Measurements from ENCODE around the gene ASTN2. TPM values are rescaled to one million over a fixed set of nuclear protein-coding genes. Genes with fewer than 3 reads are reported as not detected.
A peak's percentile ranks its signal among the peaks of the same experiment; 100 is the strongest.

Gene ASTN2
- total and polyA plus RNA-seq, 9 of the 15 experiments (the other 6 are each of a cell fraction or from before 2014, with no cell fraction given), result 0.56 to 3.5 (median 1.9) TPM

DNA sequence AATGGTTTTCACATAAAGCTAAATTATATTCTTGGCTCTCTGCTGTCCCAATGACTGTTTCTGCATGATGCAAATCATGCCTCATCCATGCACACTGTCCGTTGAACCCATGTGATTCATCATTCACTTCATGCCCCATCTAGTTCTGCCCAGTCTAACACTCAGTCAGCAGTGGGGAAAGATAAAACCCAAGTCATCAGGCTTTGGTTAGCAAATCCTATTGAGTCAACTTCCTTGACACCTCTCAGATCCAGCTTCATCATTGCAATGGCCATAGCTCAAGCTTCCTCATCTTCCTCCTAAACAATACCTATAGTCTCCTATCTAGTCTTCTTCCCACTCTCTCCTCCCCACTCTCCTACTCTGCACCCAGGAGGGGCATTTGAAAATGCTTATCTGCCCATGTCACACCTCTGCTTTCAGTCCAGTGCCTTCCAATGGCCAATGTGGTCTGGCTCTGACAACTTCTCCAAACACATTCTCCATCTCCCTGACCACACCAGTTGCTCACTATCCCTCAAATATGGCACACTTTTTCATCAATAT is 993.8 kb downstream of the ASTN2 start (continued):
- TF ChIP-seq, protein P1, sequence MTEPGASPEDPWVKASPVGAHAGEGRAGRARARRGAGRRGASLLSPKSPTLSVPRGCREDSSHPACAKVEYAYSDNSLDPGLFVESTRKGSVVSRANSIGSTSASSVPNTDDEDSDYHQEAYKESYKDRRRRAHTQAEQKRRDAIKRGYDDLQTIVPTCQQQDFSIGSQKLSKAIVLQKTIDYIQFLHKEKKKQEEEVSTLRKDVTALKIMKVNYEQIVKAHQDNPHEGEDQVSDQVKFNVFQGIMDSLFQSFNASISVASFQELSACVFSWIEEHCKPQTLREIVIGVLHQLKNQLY (CRISPR knock-in tag; conservative IDR thresholded peaks at IDR 0.05), result no peak
- no peak for TF ChIP-seq HMG20A (CRISPR knock-in tag; conservative IDR thresholded peaks at IDR 0.05)
- TF ChIP-seq ZNF778 (CRISPR knock-in tag; IDR thresholded peaks at IDR 0.05), result no peak
- no peak for TF ChIP-seq SMARCA5 (IDR thresholded peaks at IDR 0.05)
- TF ChIP-seq ZNF124 (CRISPR knock-in tag; IDR thresholded peaks at IDR 0.05), result no peak
- no peak for TF ChIP-seq ZBTB49 (CRISPR knock-in tag; IDR thresholded peaks at IDR 0.05; ENCODE audit: borderline replicate concordance)
- TF ChIP-seq ZNF197 (CRISPR knock-in tag; IDR thresholded peaks at IDR 0.05; ENCODE audit: low read depth), result peak; percentile 60; the same call in 1 of the 2 replicates
- peak; percentile 81 for TF ChIP-seq FOSL1 (tag; conservative IDR thresholded peaks at IDR 0.05)
- no peak for TF ChIP-seq SNAPC5 (CRISPR knock-in tag; IDR thresholded peaks at IDR 0.05)
- TF ChIP-seq STAG1 (CRISPR knock-in tag; IDR thresholded peaks at IDR 0.05; ENCODE audit: borderline replicate concordance), result no peak
- no peak for TF ChIP-seq RBM14 (IDR thresholded peaks at IDR 0.05; ENCODE audit: borderline replicate concordance, insufficient read depth, low read depth, low read length)
- no peak for TF ChIP-seq ZNF431 (CRISPR knock-in tag; IDR thresholded peaks at IDR 0.05)
- 0 out of 2 replicates have a peak, but pooled peaks have one; percentile 59 for TF ChIP-seq GATAD2A (IDR thresholded peaks at IDR 0.05)
- no peak for TF ChIP-seq NCOA2 (IDR thresholded peaks at IDR 0.05; ENCODE audit: partially characterized antibody in 2 of 2)
- TF ChIP-seq KLF6 (CRISPR knock-in tag; IDR thresholded peaks at IDR 0.05; ENCODE audit: borderline replicate concordance), result peak; percentile 7; the same call in 1 of the 2 replicates
- no peak for TF ChIP-seq TARDBP (IDR thresholded peaks at IDR 0.05)
- TF ChIP-seq ZEB2 (IDR thresholded peaks at IDR 0.05), result peak; percentile 49; the same call in 1 of the 2 replicates
- no peak for TF ChIP-seq ZNF347 (CRISPR knock-in tag; IDR thresholded peaks at IDR 0.05; ENCODE audit: low read depth)
- no peak for TF ChIP-seq MAFF (IDR thresholded peaks at IDR 0.05; ENCODE audit: low read length)
- no peak for TF ChIP-seq ZNF717 (CRISPR knock-in tag; IDR thresholded peaks at IDR 0.05)
- no peak for TF ChIP-seq STAT6 (CRISPR knock-in tag; IDR thresholded peaks at IDR 0.05)
- TF ChIP-seq RBM25 (IDR thresholded peaks at IDR 0.05; ENCODE audit: low read depth, low read length, severe bottlenecking), result no peak
- TF ChIP-seq PCBP1 (IDR thresholded peaks at IDR 0.05; ENCODE audit: low read depth, low read length, poor library complexity, severe bottlenecking), result no peak
- TF ChIP-seq ZFP1 (CRISPR knock-in tag; IDR thresholded peaks at IDR 0.05), result no peak
- peak; percentile 86 for TF ChIP-seq EHMT2 (IDR thresholded peaks at IDR 0.05)

All from K562 (cell line).